GM06990 (cell line): ENCODE results near the gene DCANP1.

Experiments used
- DNase-seq: peaks from one replicate; pipeline ENCODE4 v3.0.0-alpha.2; 2011; ENCODE audit not compliant: insufficient read length; ENCODE audit errors: extremely low read depth
- H3K27me3 ChIP-seq: replicated peaks from 2 replicates; pipeline ENCODE4 v1.6.0; 2011; ENCODE audit warnings: low read length; ENCODE audit not compliant: control insufficient read depth, insufficient read depth
- H3K36me3 ChIP-seq: 2 replicates; pipeline ENCODE4 v1.5.1; 2011; ENCODE audit warnings: low read length; ENCODE audit not compliant: control insufficient read depth, insufficient read depth
- H3K4me3 ChIP-seq: replicated peaks from 2 replicates; pipeline ENCODE4 v1.5.1; 2011; ENCODE audit warnings: low read depth, mild to moderate bottlenecking, control low read depth, low read length
- TF ChIP-seq, protein P1 (sequence below): IDR thresholded peaks from 2 replicates; pipeline ENCODE4 v1.5.1; 2011; ENCODE audit warnings: low read length, control low read depth, mild to moderate bottlenecking, inconsistent platforms; ENCODE audit not compliant: insufficient read depth, poor library complexity, severe bottlenecking

The DCANP1 gene

DNA sequence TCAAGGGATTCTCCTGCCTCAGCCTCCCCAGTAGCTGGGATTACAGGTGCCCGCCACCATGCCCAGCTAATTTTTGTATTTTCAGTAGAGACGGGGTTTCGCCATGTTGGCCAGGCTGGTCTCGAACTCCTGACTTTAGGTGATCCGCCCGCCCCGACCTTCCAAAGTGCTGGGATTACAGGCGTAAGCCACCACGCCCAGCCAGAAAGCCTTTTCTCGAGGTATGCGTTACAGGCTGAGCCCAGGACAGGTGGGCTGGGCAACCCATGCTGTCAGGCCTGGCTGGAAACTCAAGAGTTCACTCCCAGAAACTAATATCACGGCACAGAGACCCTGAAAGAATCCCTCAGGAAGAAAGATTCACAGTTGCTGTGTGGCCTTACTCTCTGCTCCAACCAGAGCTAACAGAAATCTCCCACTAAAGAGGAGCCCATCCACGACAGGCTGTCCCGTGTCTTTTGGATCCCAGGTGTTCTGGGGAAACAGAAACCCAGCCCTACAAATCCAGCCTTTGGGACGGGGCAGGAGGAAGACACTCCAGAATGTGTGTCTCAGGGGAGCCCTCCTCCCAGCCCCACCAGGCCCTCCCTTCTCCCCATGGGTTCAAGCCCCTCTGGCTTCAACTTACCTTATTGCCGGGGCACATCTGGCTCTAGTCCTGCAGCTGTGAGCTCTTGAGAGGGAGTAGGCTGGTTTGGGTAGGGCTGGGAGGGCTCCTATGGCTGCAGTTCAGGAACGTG lies 4.6 kb upstream of the DCANP1 start:
- Histone ChIP-seq H3K27me3 (no peaks in the 10 kb centered on the region), H3K4me3 (no peak overlapping the region), H3K36me3 (no peaks in the 10 kb centered on the region)
- DNase-seq = no peak
- TF ChIP-seq, protein P1, sequence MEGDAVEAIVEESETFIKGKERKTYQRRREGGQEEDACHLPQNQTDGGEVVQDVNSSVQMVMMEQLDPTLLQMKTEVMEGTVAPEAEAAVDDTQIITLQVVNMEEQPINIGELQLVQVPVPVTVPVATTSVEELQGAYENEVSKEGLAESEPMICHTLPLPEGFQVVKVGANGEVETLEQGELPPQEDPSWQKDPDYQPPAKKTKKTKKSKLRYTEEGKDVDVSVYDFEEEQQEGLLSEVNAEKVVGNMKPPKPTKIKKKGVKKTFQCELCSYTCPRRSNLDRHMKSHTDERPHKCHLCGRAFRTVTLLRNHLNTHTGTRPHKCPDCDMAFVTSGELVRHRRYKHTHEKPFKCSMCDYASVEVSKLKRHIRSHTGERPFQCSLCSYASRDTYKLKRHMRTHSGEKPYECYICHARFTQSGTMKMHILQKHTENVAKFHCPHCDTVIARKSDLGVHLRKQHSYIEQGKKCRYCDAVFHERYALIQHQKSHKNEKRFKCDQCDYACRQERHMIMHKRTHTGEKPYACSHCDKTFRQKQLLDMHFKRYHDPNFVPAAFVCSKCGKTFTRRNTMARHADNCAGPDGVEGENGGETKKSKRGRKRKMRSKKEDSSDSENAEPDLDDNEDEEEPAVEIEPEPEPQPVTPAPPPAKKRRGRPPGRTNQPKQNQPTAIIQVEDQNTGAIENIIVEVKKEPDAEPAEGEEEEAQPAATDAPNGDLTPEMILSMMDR = no peak

DNA sequence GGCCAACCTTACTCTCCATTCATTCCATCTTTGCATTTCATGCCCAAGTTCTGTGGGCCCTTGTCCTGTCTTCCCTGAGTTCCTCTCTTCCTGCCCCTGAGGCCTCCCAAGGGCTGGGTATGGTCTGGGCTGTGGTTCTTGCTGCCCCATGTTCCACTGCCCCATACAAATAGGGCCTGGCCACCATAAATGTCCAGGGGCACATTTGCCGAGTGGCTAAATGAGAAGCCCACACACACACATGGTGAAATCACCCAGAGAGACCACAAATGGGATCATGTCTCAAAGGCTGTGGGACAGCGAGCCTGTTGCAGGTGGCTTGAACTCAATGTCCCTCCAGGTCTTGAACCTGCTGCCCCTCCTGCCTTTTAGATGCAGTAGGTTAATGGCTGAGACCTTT lies 3.8 kb upstream of the DCANP1 start:
- TF ChIP-seq, protein P1 = no peak
- Histone ChIP-seq H3K4me3 (no peak overlapping the region), H3K27me3 (no peaks in the 10 kb centered on the region), H3K36me3 (no peaks in the 10 kb centered on the region)
- DNase-seq = no peak

DNA sequence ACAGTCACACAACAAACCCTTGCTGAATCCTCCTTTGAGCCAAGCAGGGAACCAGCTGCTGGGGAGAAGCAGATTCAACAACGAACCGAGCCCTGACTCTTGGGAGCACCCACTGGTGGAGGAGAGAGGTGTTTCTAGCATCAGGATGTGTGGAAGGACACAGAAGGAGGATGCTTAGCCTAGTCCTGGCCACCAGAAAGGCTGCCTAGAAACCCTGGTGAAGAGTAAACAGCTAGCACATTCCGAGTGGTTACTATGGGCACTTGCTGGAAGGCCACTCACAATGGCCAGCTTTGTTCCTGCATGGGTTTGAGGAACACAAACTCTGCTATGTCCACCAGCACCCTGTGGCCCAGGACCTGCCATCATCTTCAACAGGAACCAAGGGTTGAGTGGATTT lies 3.2 kb upstream of the DCANP1 start:
- Histone ChIP-seq H3K36me3 (no peaks in the 10 kb centered on the region), H3K27me3 (no peaks in the 10 kb centered on the region), H3K4me3 (no peak overlapping the region)
- DNase-seq = no peak
- TF ChIP-seq, protein P1 = no peak

DNA sequence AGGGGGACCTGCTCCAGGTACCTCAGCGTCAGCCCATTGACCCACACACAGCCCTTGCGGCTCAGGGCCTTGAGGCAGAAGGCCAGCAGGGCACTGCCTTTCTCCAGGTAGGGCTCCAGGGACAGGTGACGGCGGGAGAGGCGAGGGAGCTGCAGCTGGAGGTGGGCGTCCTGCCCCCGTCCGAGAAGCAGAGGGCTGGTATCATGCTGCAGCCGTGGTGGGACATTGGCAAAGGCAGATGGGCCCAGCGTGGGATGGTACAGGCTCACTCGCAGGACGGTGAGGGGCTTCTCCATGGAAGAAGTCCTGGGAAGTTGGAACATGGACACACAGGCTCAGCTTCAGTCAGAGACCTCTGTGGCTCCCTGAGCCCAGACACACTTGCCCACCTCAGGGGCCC lies 2.5 kb upstream of the DCANP1 start:
- Histone ChIP-seq H3K27me3 (no peaks in the 10 kb centered on the region), H3K4me3 (no peak overlapping the region), H3K36me3 (no peaks in the 10 kb centered on the region)
- DNase-seq = no peak
- TF ChIP-seq, protein P1 = no peak

DNA sequence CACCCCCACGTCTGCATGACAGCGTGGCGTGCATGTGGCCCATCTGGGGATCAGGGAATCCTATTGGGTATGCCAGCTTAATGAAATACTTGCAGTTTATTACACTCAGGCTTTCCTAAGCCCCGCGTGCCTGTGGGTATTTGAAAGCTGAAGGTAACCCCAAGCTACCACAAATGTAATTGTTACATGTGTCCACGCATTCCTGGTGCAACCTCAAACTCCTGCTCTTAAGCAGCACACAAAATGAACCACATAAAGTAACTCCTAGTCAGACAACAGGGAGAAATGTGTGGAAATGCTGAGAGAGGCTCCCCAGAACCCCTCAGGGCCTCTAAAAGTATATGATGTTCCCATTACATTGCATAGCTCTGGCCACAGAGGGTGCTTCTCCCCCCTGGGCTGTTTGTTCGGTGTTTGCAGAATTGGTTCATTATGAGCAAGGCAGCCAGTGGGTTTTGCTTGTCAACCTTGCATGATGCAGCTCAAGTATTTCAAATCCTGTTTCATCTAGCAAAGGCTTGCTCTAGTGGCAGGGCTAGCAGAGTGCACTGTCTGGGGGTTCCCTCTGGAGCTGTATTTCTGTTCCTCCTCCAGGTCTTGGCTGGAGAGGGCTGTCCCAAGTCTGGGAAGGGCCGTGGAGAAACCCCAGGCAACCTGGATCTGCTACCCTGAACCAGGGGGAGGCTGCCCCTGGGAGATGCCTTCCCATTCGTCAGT lies 1.8 kb upstream of the DCANP1 start:
- Histone ChIP-seq H3K36me3 (no peaks in the 10 kb centered on the region), H3K27me3 (no peaks in the 10 kb centered on the region), H3K4me3 (no peak overlapping the region)
- no peak for DNase-seq
- TF ChIP-seq, protein P1 = no peak
